OCI-LY7 (cell line): ENCODE measurements around the gene TNS1. TPM values are rescaled to one million over a fixed set of nuclear protein-coding genes. Genes with fewer than 3 reads are reported as not detected.

ENCODE experiments used
- BruUV-seq: library from RNA; stranded (reverse); fragments of 400-500 nt; replicated peaks from 2 replicates; lab custom pipeline; 2021; lab: Mats Ljungman, UMichigan
- CTCF ChIA-PET: fragments of 300-600 bp; sonication (Branson Sonifier 250); formaldehyde crosslinking; loops from one replicate; lab custom pipeline; 2022; ENCODE audit warnings: antibody characterized with exemption; ENCODE audit not compliant: unreplicated experiment; lab: Charles Lee
- POLR2A ChIA-PET: fragments of 300-600 bp; sonication (Branson Sonifier 250); formaldehyde crosslinking; loops from one replicate; lab custom pipeline; 2022; ENCODE audit warnings: antibody characterized with exemption; lab: Charles Lee
- DNase-seq: peaks from one replicate; pipeline ENCODE4 v3.0.0-alpha.2; 2015; ENCODE audit warnings: low spot score
- H2AFZ ChIP-seq: fragments of 200-600 bp; sonication (generic), shearing (Covaris generic); 2 replicates; pipeline ENCODE4 v1.6.1; 2014; ENCODE audit warnings: mild to moderate bottlenecking, antibody characterized with exemption, low read length, moderate library complexity
- H3K27ac ChIP-seq: fragments of 200-600 bp; sonication (generic); 2 replicates; pipeline ENCODE4 v1.5.1; 2014; ENCODE audit warnings: mixed run types, low read depth, mild to moderate bottlenecking, moderate library complexity, low read length, inconsistent platforms; ENCODE audit not compliant: poor library complexity, severe bottlenecking
- H3K36me3 ChIP-seq: fragments of 200-600 bp; sonication (generic); 2 replicates; pipeline ENCODE4 v1.6.1; 2014; ENCODE audit warnings: mild to moderate bottlenecking, antibody characterized with exemption, low read length, moderate library complexity, mixed read lengths; ENCODE audit not compliant: insufficient read depth
- H3K4me1 ChIP-seq: fragments of 200-600 bp; sonication (generic); 2 replicates; pipeline ENCODE4 v1.5.1; 2014; ENCODE audit warnings: mild to moderate bottlenecking, low read length; ENCODE audit not compliant: insufficient read depth, poor library complexity, severe bottlenecking
- H3K4me2 ChIP-seq: fragments of 200-600 bp; sonication (generic); 2 replicates; pipeline ENCODE4 v1.6.1; 2014; ENCODE audit warnings: mild to moderate bottlenecking, low read length
- H3K4me3 ChIP-seq: fragments of 200-600 bp; sonication (generic); 2 replicates; pipeline ENCODE4 v1.5.1; 2014; ENCODE audit warnings: mild to moderate bottlenecking, low read depth, low read length; ENCODE audit not compliant: poor library complexity, severe bottlenecking
- H3K79me2 ChIP-seq: fragments of 200-600 bp; sonication (generic); 2 replicates; pipeline ENCODE4 v1.6.1; 2016; ENCODE audit warnings: low read depth, mild to moderate bottlenecking, low read length, moderate library complexity, mixed read lengths; ENCODE audit not compliant: insufficient read depth
- H3K9me2 ChIP-seq: fragments of 200-600 bp; sonication (generic); 2 replicates; pipeline ENCODE4 v1.6.1; 2016; ENCODE audit warnings: mild to moderate bottlenecking, low read length, mixed read lengths; ENCODE audit not compliant: insufficient read depth
- H3K9me3 ChIP-seq: fragments of 200-600 bp; sonication (generic); 2 replicates; pipeline ENCODE4 v1.6.1; 2014; ENCODE audit warnings: mild to moderate bottlenecking, mixed run types, low read length, mixed read lengths
- H4K20me1 ChIP-seq: fragments of 200-600 bp; sonication (generic); 2 replicates; pipeline ENCODE4 v1.6.1; 2014; ENCODE audit warnings: mild to moderate bottlenecking, antibody characterized with exemption, low read length, moderate library complexity, mixed read lengths; ENCODE audit not compliant: insufficient read depth
- CTCF ChIP-seq: fragments of 200-600 bp; sonication (generic); conservative IDR thresholded peaks from 2 replicates; pipeline ENCODE4 v1.5.1; 2014; ENCODE audit warnings: mild to moderate bottlenecking, antibody characterized with exemption, low read length, moderate library complexity, mixed read lengths
- EZH2phosphoT487 ChIP-seq: fragments of 200-600 bp; sonication (generic); IDR thresholded peaks from 2 replicates; pipeline ENCODE4 v1.6.1; 2018; ENCODE audit warnings: low read depth, borderline replicate concordance, mild to moderate bottlenecking, mixed run types, antibody characterized with exemption, low read length, moderate library complexity, mixed read lengths
- intact Hi-C: fragments of 100-400 bp; cut with micrococcal nuclease; formaldehyde crosslinking; loops from one replicate; pipeline ENCODE4 v1.10.0; 2022; ENCODE audit not compliant: unreplicated experiment
- total RNA-seq, 2 experiments: library from RNA; depleted of rRNA in 1 of 2; stranded (reverse); fragments of >200 nt in 1 of 2; shearing (Covaris generic) in 1 of 2; gene quantifications; 2 replicates each; pipeline ENCODE4 v1.2.3, GENCODE V29; 2014 to 2022

Gene TNS1
- total RNA-seq, 2 experiments from 2014 or later = not detected

DNA sequence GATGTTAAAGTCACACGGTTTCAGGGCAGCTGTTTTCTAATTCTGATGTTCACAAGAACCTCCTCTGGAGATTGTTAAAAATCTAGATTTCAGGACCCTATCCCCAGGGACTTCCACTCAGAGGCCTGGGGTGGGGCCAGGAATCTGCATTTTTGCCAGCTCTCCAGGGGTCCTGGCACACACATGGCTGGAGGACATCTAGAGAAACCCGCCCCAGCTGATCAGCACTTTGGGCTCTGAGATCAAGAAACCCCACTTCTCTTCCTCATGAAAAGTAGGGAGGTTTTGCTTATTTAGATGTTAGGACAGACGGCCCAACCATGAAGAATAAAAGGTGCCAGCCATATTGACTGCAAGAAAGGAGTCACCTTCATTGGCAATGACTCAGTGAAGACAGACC lies 148.8 kb downstream of the TNS1 start:
- ChIA-PET POLR2A (no interaction called here), CTCF (no interaction called here)
- intact Hi-C loops = no loop called here
- Histone ChIP-seq H3K79me2 (no peaks in the 10 kb centered on the region), H2AFZ (no peak overlapping the region), H3K4me2 (no peak overlapping the region), H3K4me3 (no peak overlapping the region), H3K27ac (no peak overlapping the region), H3K36me3 (no peaks in the 10 kb centered on the region), H3K4me1 (no peaks in the 10 kb centered on the region), H3K9me2 (no peaks in the 10 kb centered on the region), H3K9me3 (no peaks in the 10 kb centered on the region), H4K20me1 (no peaks in the 10 kb centered on the region)
- BruUV-seq = no TSS peak
- TF ChIP-seq EZH2phosphoT487 (no peak), CTCF (no peak)
- DNase-seq = no peak

DNA sequence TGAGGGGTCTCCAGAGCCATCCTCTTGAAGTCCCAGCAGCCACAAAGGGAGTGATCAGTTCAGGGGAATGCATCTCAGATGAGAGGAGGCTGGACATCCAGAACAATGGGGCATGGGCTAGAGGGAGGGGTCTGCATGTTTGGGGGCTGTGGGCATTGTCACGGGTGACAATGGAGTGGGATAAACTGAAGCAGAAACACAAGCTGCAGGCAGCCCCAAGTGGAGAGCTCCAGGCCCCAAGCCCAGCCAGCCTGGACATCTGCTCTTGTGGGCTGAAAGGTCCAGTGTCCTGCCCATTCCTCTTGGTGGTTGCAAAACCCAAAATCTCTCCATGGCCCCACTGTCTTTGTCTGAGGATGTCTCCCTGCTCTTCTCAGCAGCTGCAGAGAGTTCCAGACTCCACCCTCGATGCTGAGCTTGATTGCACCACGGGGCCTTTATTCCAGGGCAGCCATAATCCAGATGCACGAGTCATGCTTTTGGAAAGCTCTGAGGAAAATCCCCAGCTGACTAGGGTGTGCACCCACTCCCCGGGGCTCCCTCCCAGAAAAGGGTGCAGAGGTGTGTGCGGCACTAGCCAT lies 149.4 kb downstream of the TNS1 start:
- intact Hi-C loops = no loop called here
- Histone ChIP-seq H2AFZ (no peak overlapping the region), H3K36me3 (no peaks in the 10 kb centered on the region), H3K79me2 (no peaks in the 10 kb centered on the region), H3K4me1 (no peaks in the 10 kb centered on the region), H3K27ac (no peak overlapping the region), H3K9me2 (no peaks in the 10 kb centered on the region), H3K4me2 (no peak overlapping the region), H3K4me3 (no peak overlapping the region), H4K20me1 (no peaks in the 10 kb centered on the region), H3K9me3 (no peaks in the 10 kb centered on the region)
- BruUV-seq = no TSS peak
- ChIA-PET POLR2A (no interaction called here), CTCF (no interaction called here)
- no peak for DNase-seq
- TF ChIP-seq EZH2phosphoT487 (no peak), CTCF (no peak)

DNA sequence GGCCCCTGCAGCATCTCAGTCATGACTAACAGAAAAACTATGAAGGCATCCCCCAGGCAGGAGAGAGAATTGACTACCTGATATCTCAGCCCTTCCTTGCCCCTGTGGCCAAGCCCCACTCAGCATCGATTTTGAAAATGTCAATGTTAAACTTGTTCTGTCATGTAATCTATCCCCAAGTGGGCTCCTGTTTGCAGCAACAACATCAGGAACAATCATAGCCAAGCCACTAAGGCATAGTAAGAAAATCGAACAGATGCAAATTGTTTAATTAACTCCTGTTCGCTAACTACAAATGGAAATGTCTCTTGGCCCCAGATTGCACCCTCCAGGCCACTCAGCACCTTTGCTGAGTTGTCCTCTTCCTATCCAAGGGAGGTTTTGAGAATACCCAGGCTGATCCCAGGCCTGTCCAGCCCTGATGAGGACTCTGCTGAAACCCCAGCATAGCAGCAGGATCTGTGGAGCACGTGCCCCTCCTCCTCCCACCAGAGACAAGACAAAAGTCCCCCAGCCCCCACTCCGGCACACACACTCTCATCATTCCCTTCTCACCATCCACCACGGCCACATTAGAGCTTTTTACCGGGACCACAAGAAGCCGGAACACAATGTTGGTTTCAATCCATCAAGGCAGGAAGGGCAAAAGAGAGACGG lies 150.1 kb downstream of the TNS1 start:
- intact Hi-C loops = no loop called here
- H3K36me3 ChIP-seq = no peaks in the 10 kb centered on the region
- no peak overlapping the region for H3K4me2 ChIP-seq
- no peak for DNase-seq
- POLR2A ChIA-PET = no interaction called here
- H3K4me1 ChIP-seq = no peaks in the 10 kb centered on the region
- CTCF ChIA-PET = no interaction called here
- H4K20me1 ChIP-seq = no peaks in the 10 kb centered on the region
- no peaks in the 10 kb centered on the region for H3K9me3 ChIP-seq
- no peaks in the 10 kb centered on the region for H3K79me2 ChIP-seq
- TF ChIP-seq EZH2phosphoT487 (no peak), CTCF (no peak)
- no TSS peak for BruUV-seq
- no peak overlapping the region for H3K27ac ChIP-seq
- H3K4me3 ChIP-seq = no peak overlapping the region
- no peak overlapping the region for H2AFZ ChIP-seq
- no peaks in the 10 kb centered on the region for H3K9me2 ChIP-seq
